ENCODE data around the gene KLHL8.
A peak's percentile ranks its signal among the peaks of the same experiment; 100 is the strongest.

KLHL8 gene

GRCh38 chr4:87220094-87220822, at the start of gene KLHL8:
Gene KLHL8, minus strand, starts transcription at chr4:87220618. Its CDS starts 25,079 bp downstream, at chr4:87195539.
- DNase-seq, result peak; percentile 86
- Mint-ChIP-seq H3K9me3 (no peaks in the 10 kb centered on the region), H3K36me3 (ENCODE audit: low read depth) (no peaks in the 10 kb centered on the region), H3K27me3 (ENCODE audit: low read depth, poor library complexity) (no peaks in the 10 kb centered on the region), H3K4me1 (peaks cover 14% of the 10 kb centered on the region), H3K4me3 (peak within 1 kb of the TSS; percentile 92), H3K27ac (peak within 1 kb of the TSS; percentile 98)
- TF ChIP-seq CTCF (IDR thresholded peaks at IDR 0.05), result no peak

GRCh38 chr4:87270144-87270543, 49.7 kb upstream of the KLHL8 start:
- TF ChIP-seq CTCF (IDR thresholded peaks at IDR 0.05), result peak; percentile 44
- Mint-ChIP-seq H3K9me3 (peaks cover 4% of the 10 kb centered on the region), H3K4me1 (peaks cover 5% of the 10 kb centered on the region), H3K27me3 (ENCODE audit: low read depth, poor library complexity) (peaks cover 7% of the 10 kb centered on the region), H3K36me3 (ENCODE audit: low read depth) (no peaks in the 10 kb centered on the region), H3K27ac (no peak overlapping the region), H3K4me3 (no peak overlapping the region)
- DNase-seq, result no peak

GRCh38 chr4:87268411-87268810, 48.0 kb upstream of the KLHL8 start:
- Mint-ChIP-seq H3K9me3 (peaks cover 6% of the 10 kb centered on the region), H3K4me3 (no peak overlapping the region), H3K36me3 (ENCODE audit: low read depth) (no peaks in the 10 kb centered on the region), H3K27ac (no peak overlapping the region), H3K4me1 (peaks cover 5% of the 10 kb centered on the region), H3K27me3 (ENCODE audit: low read depth, poor library complexity) (peaks cover 7% of the 10 kb centered on the region)
- DNase-seq, result no peak
- no peak for TF ChIP-seq CTCF (IDR thresholded peaks at IDR 0.05)

- Mint-ChIP-seq H3K36me3 (ENCODE audit: low read depth) (no peaks in the 10 kb centered on the region), H3K27me3 (ENCODE audit: low read depth, poor library complexity) (peaks cover 7% of the 10 kb centered on the region), H3K4me1 (peaks cover 5% of the 10 kb centered on the region), H3K9me3 (peaks cover 14% of the 10 kb centered on the region), H3K27ac (no peak overlapping the region), H3K4me3 (no peak overlapping the region)
- no peak for TF ChIP-seq CTCF (IDR thresholded peaks at IDR 0.05)
- DNase-seq, result no peak
Measured at GRCh38 chr4:87266986-87267385, 46.6 kb upstream of the KLHL8 start.

- H3K9me3 Mint-ChIP-seq, result peaks cover 14% of the 10 kb centered on the region
- no peak for DNase-seq
- no peaks in the 10 kb centered on the region for H3K4me1 Mint-ChIP-seq
- H3K27ac Mint-ChIP-seq, result no peak overlapping the region
- no peak overlapping the region for H3K4me3 Mint-ChIP-seq
- TF ChIP-seq CTCF (IDR thresholded peaks at IDR 0.05), result no peak
- peaks cover 7% of the 10 kb centered on the region for H3K27me3 Mint-ChIP-seq (ENCODE audit: low read depth, poor library complexity)
- no peaks in the 10 kb centered on the region for H3K36me3 Mint-ChIP-seq (ENCODE audit: low read depth)
Measured at GRCh38 chr4:87262886-87263285, 42.5 kb upstream of the KLHL8 start.

GRCh38 chr4:87260477-87260876, 40.1 kb upstream of the KLHL8 start:
- peaks cover 5% of the 10 kb centered on the region for H3K36me3 Mint-ChIP-seq (ENCODE audit: low read depth)
- no peaks in the 10 kb centered on the region for H3K4me1 Mint-ChIP-seq
- no peak overlapping the region for H3K27ac Mint-ChIP-seq
- DNase-seq, result no peak
- H3K27me3 Mint-ChIP-seq (ENCODE audit: low read depth, poor library complexity), result peaks cover 9% of the 10 kb centered on the region
- peaks cover 20% of the 10 kb centered on the region for H3K9me3 Mint-ChIP-seq
- H3K4me3 Mint-ChIP-seq, result no peak overlapping the region
- no peak for TF ChIP-seq CTCF (IDR thresholded peaks at IDR 0.05)

Data from nephron progenitor cell (in vitro differentiated cells).